Ascending aorta (tissue), 2 donors: ENCODE measurements around the gene MOCS2. TPM values are rescaled to one million over a fixed set of nuclear protein-coding genes. Genes with fewer than 3 reads are reported as not detected.

ENCODE experiments used
- DNase-seq, 2 donors: peaks; one replicate each; pipeline ENCODE4 v3.0.0-alpha.2; 2019; ENCODE audit warnings: low spot score in 2 of 2
- H3K27ac ChIP-seq, 2 donors: fragments of 200-600 bp; sonication (generic); one replicate each; pipeline ENCODE4 v1.5.1; 2016 to 2017; ENCODE audit warnings: mild to moderate bottlenecking in 1 of 2
- H3K27me3 ChIP-seq: fragments of 200-600 bp; sonication (generic); one replicate; pipeline ENCODE4 v1.5.1; 2017
- H3K36me3 ChIP-seq, 2 donors: fragments of 200-600 bp; sonication (generic); one replicate each; pipeline ENCODE4 v1.5.1; 2016
- H3K4me1 ChIP-seq, 2 donors: fragments of 200-600 bp; sonication (generic); one replicate each; pipeline ENCODE4 v1.5.1; 2016 to 2017; ENCODE audit warnings: mild to moderate bottlenecking in 1 of 2
- H3K4me3 ChIP-seq, 2 donors: fragments of 200-600 bp; sonication (generic); one replicate each; pipeline ENCODE4 v1.5.1; 2016 to 2017; ENCODE audit warnings: mild to moderate bottlenecking in 1 of 2
- H3K9me3 ChIP-seq, 2 donors: fragments of 200-600 bp; sonication (generic); one replicate each; pipeline ENCODE4 v1.5.1; 2016
- intact Hi-C: fragments of 100-400 bp; cut with DNase I; formaldehyde crosslinking; loops from one replicate; pipeline ENCODE4 v1.15.1; 2023
- total RNA-seq: library from RNA; depleted of rRNA; stranded (reverse); fragments of >200 nt; gene quantifications from one replicate; pipeline ENCODE4 v1.1.0, GENCODE V29; 2016
- TF ChIP-seq, protein P1 (sequence below), 3 experiments: fragments of 200-600 bp in 2 of 3; fragments of 450-650 bp in 1 of 3; sonication (generic) in 2 of 3; IDR thresholded peaks; one replicate each; pipeline ENCODE4 v1.5.1; 2016 to 2019; ENCODE audit warnings: antibody characterized with exemption in 3 of 3, mild to moderate bottlenecking in 1 of 3, moderate library complexity in 1 of 3

MOCS2 gene
- total RNA-seq, 1 donor from 2014 or later: 21.3 TPM

- Histone ChIP-seq H3K27me3 (no peaks in the 10 kb centered on the region), H3K4me1 (no peaks in the 10 kb centered on the region), H3K9me3 (no peaks in the 10 kb centered on the region), H3K4me3 (no peak overlapping the region), H3K36me3 (peaks cover 0 to 3% of the 10 kb centered on the region in 2 donors), H3K27ac (no peak overlapping the region)
- TF ChIP-seq, protein P1, sequence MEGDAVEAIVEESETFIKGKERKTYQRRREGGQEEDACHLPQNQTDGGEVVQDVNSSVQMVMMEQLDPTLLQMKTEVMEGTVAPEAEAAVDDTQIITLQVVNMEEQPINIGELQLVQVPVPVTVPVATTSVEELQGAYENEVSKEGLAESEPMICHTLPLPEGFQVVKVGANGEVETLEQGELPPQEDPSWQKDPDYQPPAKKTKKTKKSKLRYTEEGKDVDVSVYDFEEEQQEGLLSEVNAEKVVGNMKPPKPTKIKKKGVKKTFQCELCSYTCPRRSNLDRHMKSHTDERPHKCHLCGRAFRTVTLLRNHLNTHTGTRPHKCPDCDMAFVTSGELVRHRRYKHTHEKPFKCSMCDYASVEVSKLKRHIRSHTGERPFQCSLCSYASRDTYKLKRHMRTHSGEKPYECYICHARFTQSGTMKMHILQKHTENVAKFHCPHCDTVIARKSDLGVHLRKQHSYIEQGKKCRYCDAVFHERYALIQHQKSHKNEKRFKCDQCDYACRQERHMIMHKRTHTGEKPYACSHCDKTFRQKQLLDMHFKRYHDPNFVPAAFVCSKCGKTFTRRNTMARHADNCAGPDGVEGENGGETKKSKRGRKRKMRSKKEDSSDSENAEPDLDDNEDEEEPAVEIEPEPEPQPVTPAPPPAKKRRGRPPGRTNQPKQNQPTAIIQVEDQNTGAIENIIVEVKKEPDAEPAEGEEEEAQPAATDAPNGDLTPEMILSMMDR (IDR thresholded peaks at IDR 0.05): no peak
- intact Hi-C loops: no loop called here
- no peak for DNase-seq
Measured at GRCh38 chr5:53076014-53076583, 33.5 kb downstream of the MOCS2 start.

DNA sequence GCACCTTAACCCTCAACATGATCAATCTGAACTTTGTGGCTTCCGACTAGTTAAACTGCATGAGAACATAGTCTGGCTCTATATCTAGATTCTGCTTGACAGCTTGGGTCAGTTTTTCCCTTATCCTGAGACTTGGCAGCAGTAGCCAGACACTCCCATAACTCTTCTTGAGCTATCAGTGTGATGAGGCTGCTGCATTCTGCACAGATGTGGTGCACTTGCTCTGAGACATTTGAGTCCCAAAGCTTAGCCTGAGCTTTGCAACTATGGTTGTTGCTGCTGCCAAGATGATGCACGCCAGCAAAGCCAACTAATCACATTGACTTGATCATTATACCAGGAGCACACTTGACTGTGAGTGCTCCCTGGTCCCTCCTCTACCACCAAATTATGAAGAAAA lies 36.2 kb downstream of the MOCS2 start:
- Histone ChIP-seq H3K36me3 (peaks cover 0 to 3% of the 10 kb centered on the region in 2 donors), H3K27me3 (no peaks in the 10 kb centered on the region), H3K4me1 (no peaks in the 10 kb centered on the region), H3K9me3 (no peaks in the 10 kb centered on the region), H3K4me3 (no peak overlapping the region), H3K27ac (no peak overlapping the region)
- TF ChIP-seq, protein P1 (IDR thresholded peaks at IDR 0.05): no peak
- DNase-seq: no peak
- intact Hi-C loops: no loop called here

DNA sequence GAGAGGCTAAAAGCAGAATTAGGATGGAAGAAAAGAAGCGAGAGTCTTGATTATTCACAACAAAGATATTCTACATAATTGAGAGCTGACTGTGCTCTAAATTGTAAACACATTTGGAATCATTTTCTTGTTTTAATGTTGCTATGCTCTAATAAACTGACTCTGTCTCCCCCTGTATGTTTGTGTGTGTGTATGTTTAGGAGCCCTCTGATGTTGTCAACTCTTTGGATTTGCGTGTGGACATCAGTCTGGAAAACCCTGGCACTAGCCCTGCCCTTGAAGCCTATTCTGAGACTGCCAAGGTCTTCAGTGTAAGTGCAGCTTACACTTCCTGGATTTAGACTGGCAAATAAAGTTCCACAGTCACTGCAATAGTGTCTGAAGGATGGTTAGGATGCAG lies 37.8 kb downstream of the MOCS2 start:
- no peak for DNase-seq
- intact Hi-C loops: no loop called here
- no peak overlapping the region for H3K4me3 ChIP-seq
- no peak overlapping the region for H3K27ac ChIP-seq
- no peaks in the 10 kb centered on the region for H3K36me3 ChIP-seq
- no peaks in the 10 kb centered on the region for H3K9me3 ChIP-seq
- no peaks in the 10 kb centered on the region for H3K27me3 ChIP-seq
- no peaks in the 10 kb centered on the region for H3K4me1 ChIP-seq
- TF ChIP-seq, protein P1 (IDR thresholded peaks at IDR 0.05): no peak

DNA sequence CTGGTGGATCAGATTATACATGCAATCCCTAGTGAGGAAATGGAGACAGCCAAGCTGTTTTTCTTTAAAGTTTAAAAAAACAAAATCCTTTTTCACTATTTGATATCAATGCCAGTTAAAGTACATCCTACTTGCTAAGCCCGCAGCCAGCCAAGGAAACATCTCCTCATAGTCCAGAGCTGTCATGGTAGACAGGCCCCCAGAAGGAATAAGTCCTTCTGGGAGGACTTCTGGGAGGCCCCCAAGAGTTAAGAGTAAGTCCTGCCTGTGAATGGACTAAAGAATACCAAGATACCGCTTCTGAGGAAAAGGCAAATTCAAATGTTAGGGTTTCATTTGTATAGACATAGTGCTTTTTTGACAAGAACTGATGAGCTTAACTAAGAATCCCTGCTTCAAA lies 38.3 kb downstream of the MOCS2 start:
- TF ChIP-seq, protein P1 (IDR thresholded peaks at IDR 0.05): no peak

GRCh38 chr5:53069626-53070025 lies 39.9 kb downstream of the MOCS2 start:
- no peak overlapping the region for H3K4me3 ChIP-seq
- intact Hi-C loops: no loop called here
- no peaks in the 10 kb centered on the region for H3K4me1 ChIP-seq
- H3K36me3 ChIP-seq: no peaks in the 10 kb centered on the region
- H3K9me3 ChIP-seq: no peaks in the 10 kb centered on the region
- no peak overlapping the region for H3K27ac ChIP-seq
- H3K27me3 ChIP-seq: no peaks in the 10 kb centered on the region
- no peak for DNase-seq
- TF ChIP-seq, protein P1 (IDR thresholded peaks at IDR 0.05): no peak

More for the DNA sequence above, 38.3 kb downstream of the MOCS2 start:
- no peaks in the 10 kb centered on the region for H3K36me3 ChIP-seq
- no peak for DNase-seq
- H3K9me3 ChIP-seq: no peaks in the 10 kb centered on the region
- no peaks in the 10 kb centered on the region for H3K4me1 ChIP-seq
- no peak overlapping the region for H3K27ac ChIP-seq
- intact Hi-C loops: no loop called here
- H3K4me3 ChIP-seq: no peak overlapping the region
- H3K27me3 ChIP-seq: no peaks in the 10 kb centered on the region
